B cell (primary cell): Measurements from ENCODE around the gene PFKP. TPM values are rescaled to one million over a fixed set of nuclear protein-coding genes. Genes with fewer than 3 reads are reported as not detected.

Experiments used
- ATAC-seq: fragments of 200-7000 bp; cut with Tn5 transposase; one replicate; pipeline ENCODE4 v1.10.0; 2021; ENCODE audit warnings: low read depth, mild to moderate bottlenecking, moderate number of reproducible peaks, moderate library complexity
- CTCF ChIA-PET: fragments of 350-600 bp; sonication (Branson Sonifier 250); formaldehyde crosslinking; loops from one replicate; lab custom pipeline; 2021; ENCODE audit warnings: antibody characterized with exemption, inconsistent platforms; lab: Charles Lee
- POLR2A ChIA-PET: fragments of 350-600 bp; sonication (Branson Sonifier 250); formaldehyde crosslinking; loops from one replicate; lab custom pipeline; 2021; ENCODE audit warnings: antibody characterized with exemption; lab: Charles Lee
- DNase-seq: peaks from one replicate; pipeline ENCODE4 v3.0.0; 2013
- H2AFZ ChIP-seq: 2 replicates; pipeline ENCODE4 v1.6.1; 2012; ENCODE audit warnings: mild to moderate bottlenecking, low read depth, low read length; ENCODE audit not compliant: insufficient read depth, poor library complexity, severe bottlenecking
- H3K27ac ChIP-seq, 2 donors: 1 replicate in 1 of 2; 2 replicates in 1 of 2; pipeline ENCODE4 v1.5.1; 2012 to 2013; ENCODE audit warnings: low read length in 2 of 2, mild to moderate bottlenecking in 2 of 2, moderate library complexity in 1 of 2
- H3K27me3 ChIP-seq, 4 experiments: fragments of 200-600 bp in 1 of 4; sonication (generic) in 1 of 4; replicated peaks in 1 of 4; 1 replicate in 2 of 4; 2 replicates in 2 of 4; pipeline versions ENCODE4 v1.6.1 to v1.7.0; 2013 to 2016; ENCODE audit warnings: low read length in 3 of 4, mild to moderate bottlenecking in 2 of 4, mixed read lengths in 1 of 4, moderate library complexity in 1 of 4; ENCODE audit not compliant: insufficient read depth in 4 of 4, control insufficient read depth in 3 of 4; ENCODE audit errors: control extremely low read depth in 1 of 4
- H3K36me3 ChIP-seq, 2 experiments: replicated peaks in 1 of 2; 1 replicate in 1 of 2; 2 replicates in 1 of 2; pipeline versions ENCODE4 v1.6.1 to v1.7.1; 2013; ENCODE audit warnings: low read length in 1 of 2; ENCODE audit not compliant: insufficient read depth in 2 of 2, control insufficient read depth in 1 of 2; ENCODE audit errors: control extremely low read depth in 1 of 2, extremely low read depth in 1 of 2
- H3K4me1 ChIP-seq, 2 donors: fragments of 200-600 bp in 1 of 2; sonication (generic) in 1 of 2; 1 replicate in 1 of 2; 2 replicates in 1 of 2; pipeline versions ENCODE4 v1.5.1 to v1.6.1; 2013 to 2017; ENCODE audit warnings: low read length in 2 of 2; ENCODE audit not compliant: control insufficient read depth in 2 of 2, insufficient read depth in 2 of 2
- H3K4me2 ChIP-seq: replicated peaks from 2 replicates; pipeline ENCODE3; 2012; ENCODE audit warnings: mild to moderate bottlenecking, low read depth, low read length; ENCODE audit not compliant: poor library complexity, severe bottlenecking
- H3K4me3 ChIP-seq, 5 experiments: fragments of 200-600 bp in 1 of 5; sonication (generic) in 1 of 5; 1 replicate in 3 of 5; 2 replicates in 2 of 5; pipeline versions ENCODE4 v1.5.1 to v1.7.0; 2011 to 2016; ENCODE audit warnings: low read length in 4 of 5, mild to moderate bottlenecking in 4 of 5, low read depth in 2 of 5, control low read depth in 1 of 5, moderate library complexity in 1 of 5; ENCODE audit not compliant: insufficient read depth in 1 of 5; ENCODE audit errors: control extremely low read depth in 1 of 5, extremely low read depth in 1 of 5
- H3K79me2 ChIP-seq: fragments of 200-600 bp; sonication (generic); one replicate; pipeline ENCODE4 v1.6.0; 2016; ENCODE audit warnings: low read length; ENCODE audit not compliant: control insufficient read depth, insufficient read depth
- H3K9ac ChIP-seq: fragments of 200-600 bp; sonication (generic); 2 replicates; pipeline ENCODE4 v1.6.1; 2017; ENCODE audit warnings: mild to moderate bottlenecking, low read length, moderate library complexity
- H3K9me3 ChIP-seq, 3 donors: one replicate each; pipeline versions ENCODE4 v1.6.1 to v1.7.1; 2013; ENCODE audit warnings: low read length in 2 of 3; ENCODE audit not compliant: control insufficient read depth in 2 of 3, insufficient read depth in 1 of 3; ENCODE audit errors: control extremely low read depth in 1 of 3
- H4K20me1 ChIP-seq: 2 replicates; pipeline ENCODE4 v1.6.0; 2012; ENCODE audit warnings: mild to moderate bottlenecking, low read length; ENCODE audit not compliant: insufficient read depth, control insufficient read depth, poor library complexity, severe bottlenecking
- H3K27ac Mint-ChIP-seq: one replicate; pipeline ENCODE4 v1.8.0; 2021; ENCODE audit warnings: mixed read lengths
- H3K27me3 Mint-ChIP-seq: one replicate; pipeline ENCODE4 v1.8.0; 2021; ENCODE audit warnings: mixed read lengths
- H3K4me1 Mint-ChIP-seq: one replicate; pipeline ENCODE4 v1.8.0; 2021; ENCODE audit warnings: mixed read lengths
- H3K4me3 Mint-ChIP-seq: one replicate; pipeline ENCODE4 v1.8.0; 2021; ENCODE audit warnings: mixed read lengths
- H3K9me3 Mint-ChIP-seq: one replicate; pipeline ENCODE4 v1.8.0; 2022; ENCODE audit warnings: mixed read lengths; ENCODE audit not compliant: insufficient read depth
- EZH2 ChIP-seq: IDR thresholded peaks from 2 replicates; pipeline ENCODE4 v1.6.1; 2012; ENCODE audit warnings: borderline replicate concordance, low read depth, mild to moderate bottlenecking, moderate library complexity, low read length; ENCODE audit not compliant: insufficient read depth, poor library complexity, severe bottlenecking
- WGBS: methylation state at CpG from one replicate; pipeline ENCODE4 v1.1.5; 2013; ENCODE audit warnings: missing lambda C conversion rate; ENCODE audit not compliant: insufficient coverage; 5-methylcytosine and 5-hydroxymethylcytosine counted together
- intact Hi-C: fragments of 100-400 bp; cut with micrococcal nuclease; formaldehyde crosslinking; loops from one replicate; pipeline ENCODE4 v1.10.0; 2022
- polyA plus RNA-seq: library from polyadenylated mRNA; depleted of rRNA; stranded (reverse); fragments of >200 nt; gene quantifications from 2 replicates; pipeline ENCODE4 v1.2.3, GENCODE V29; 2012
- total RNA-seq, 2 donors: library from RNA; stranded (reverse); fragments of 120-200 nt in 1 of 2; gene quantifications; 1 replicate in 1 of 2; 2 replicates in 1 of 2; pipeline versions ENCODE4 v1.2.3 to v1.2.4, GENCODE V29; 2013 to 2022
- TF ChIP-seq, protein P1 (sequence below): fragments of 200-600 bp; IDR thresholded peaks from one replicate; pipeline ENCODE4 v1.8.0; 2022; ENCODE audit warnings: antibody characterized with exemption, mild to moderate bottlenecking

The PFKP gene
- total and polyA plus RNA-seq, 2 donors (not counting 1 experiment from before 2014, with no cell fraction given): 41.4 to 54.3 TPM

DNA sequence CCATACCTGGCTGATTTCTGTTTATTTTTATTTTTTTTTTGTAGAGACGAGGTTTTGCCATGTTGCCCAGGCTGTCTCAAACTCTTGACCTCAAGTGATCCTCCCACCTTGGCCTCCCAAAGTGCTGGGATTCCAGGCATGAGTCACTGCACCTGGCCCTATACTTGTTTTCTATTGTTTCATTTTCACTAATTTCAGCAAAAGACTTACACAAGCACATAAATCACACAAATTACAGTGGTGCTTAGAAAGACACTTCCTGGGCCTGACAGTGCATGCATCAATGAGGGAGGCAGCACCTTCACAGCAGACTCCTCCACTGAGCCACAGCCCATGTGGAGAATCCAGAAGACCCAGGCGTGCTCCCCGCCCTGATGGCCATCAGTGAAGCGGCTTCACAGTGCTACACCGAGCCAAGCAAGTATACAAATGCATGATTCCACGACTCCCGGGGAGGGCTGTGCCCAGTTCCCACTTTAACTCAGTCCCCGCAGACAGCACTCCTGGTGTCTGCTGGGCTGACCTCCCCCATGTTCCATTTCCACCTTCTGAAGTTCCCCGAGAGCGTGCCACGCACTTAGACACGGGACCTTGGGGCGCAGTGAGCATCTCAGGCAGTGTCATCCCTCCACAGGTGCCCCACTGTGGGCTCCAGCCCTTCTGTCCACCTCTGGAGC is 84.7 kb downstream of the PFKP start:
- H3K27me3 ChIP-seq: no peaks in the 10 kb centered on the region
- no peaks in the 10 kb centered on the region for H3K9me3 Mint-ChIP-seq
- no peak overlapping the region for H3K27ac ChIP-seq
- no peak overlapping the region for H2AFZ ChIP-seq
- H3K27me3 Mint-ChIP-seq: no peaks in the 10 kb centered on the region
- peaks cover 5 to 85% of the 10 kb centered on the region in 2 experiments for H3K36me3 ChIP-seq
- 96% methylated on average over 13 of the region's 13 CpGs for WGBS
- ATAC-seq (no peak), DNase-seq (no peak)
- no peak overlapping the region for H3K9ac ChIP-seq
- H3K4me3 ChIP-seq: no peak overlapping the region
- no peak overlapping the region for H3K4me3 Mint-ChIP-seq
- H3K79me2 ChIP-seq: no peaks in the 10 kb centered on the region
- ChIA-PET POLR2A (no interaction called here), CTCF (no interaction called here)
- no peaks in the 10 kb centered on the region for H3K4me1 ChIP-seq
- no peaks in the 10 kb centered on the region for H4K20me1 ChIP-seq
- TF ChIP-seq, protein P1, sequence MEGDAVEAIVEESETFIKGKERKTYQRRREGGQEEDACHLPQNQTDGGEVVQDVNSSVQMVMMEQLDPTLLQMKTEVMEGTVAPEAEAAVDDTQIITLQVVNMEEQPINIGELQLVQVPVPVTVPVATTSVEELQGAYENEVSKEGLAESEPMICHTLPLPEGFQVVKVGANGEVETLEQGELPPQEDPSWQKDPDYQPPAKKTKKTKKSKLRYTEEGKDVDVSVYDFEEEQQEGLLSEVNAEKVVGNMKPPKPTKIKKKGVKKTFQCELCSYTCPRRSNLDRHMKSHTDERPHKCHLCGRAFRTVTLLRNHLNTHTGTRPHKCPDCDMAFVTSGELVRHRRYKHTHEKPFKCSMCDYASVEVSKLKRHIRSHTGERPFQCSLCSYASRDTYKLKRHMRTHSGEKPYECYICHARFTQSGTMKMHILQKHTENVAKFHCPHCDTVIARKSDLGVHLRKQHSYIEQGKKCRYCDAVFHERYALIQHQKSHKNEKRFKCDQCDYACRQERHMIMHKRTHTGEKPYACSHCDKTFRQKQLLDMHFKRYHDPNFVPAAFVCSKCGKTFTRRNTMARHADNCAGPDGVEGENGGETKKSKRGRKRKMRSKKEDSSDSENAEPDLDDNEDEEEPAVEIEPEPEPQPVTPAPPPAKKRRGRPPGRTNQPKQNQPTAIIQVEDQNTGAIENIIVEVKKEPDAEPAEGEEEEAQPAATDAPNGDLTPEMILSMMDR: no peak
- TF ChIP-seq EZH2: no peak
- H3K9me3 ChIP-seq: no peaks in the 10 kb centered on the region
- no peak overlapping the region for H3K4me2 ChIP-seq
- no peak overlapping the region for H3K27ac Mint-ChIP-seq
- intact Hi-C loops: no loop called here
- no peaks in the 10 kb centered on the region for H3K4me1 Mint-ChIP-seq

GRCh38 chr10:3152566-3152935 is 85.2 kb downstream of the PFKP start:
- Histone ChIP-seq H3K79me2 (no peaks in the 10 kb centered on the region), H3K4me1 (no peaks in the 10 kb centered on the region), H3K27me3 (no peaks in the 10 kb centered on the region), H3K4me3 (no peak overlapping the region), H3K4me2 (no peak overlapping the region), H3K36me3 (peaks cover 5 to 85% of the 10 kb centered on the region in 2 experiments), H3K9ac (no peak overlapping the region), H3K9me3 (no peaks in the 10 kb centered on the region), H2AFZ (no peak overlapping the region), H4K20me1 (no peaks in the 10 kb centered on the region), H3K27ac (no peak overlapping the region)
- no peaks in the 10 kb centered on the region for H3K9me3 Mint-ChIP-seq
- no peak overlapping the region for H3K27ac Mint-ChIP-seq
- H3K4me1 Mint-ChIP-seq: no peaks in the 10 kb centered on the region
- TF ChIP-seq EZH2: no peak
- CTCF ChIA-PET: no interaction called here
- intact Hi-C loops: no loop called here
- H3K27me3 Mint-ChIP-seq: no peaks in the 10 kb centered on the region
- H3K4me3 Mint-ChIP-seq: no peak overlapping the region
- POLR2A ChIA-PET: no interaction called here
- WGBS: 83% methylated on average over 9 of the region's 9 CpGs
- ATAC-seq (no peak), DNase-seq (no peak)
